Ovary (tissue), 3 donors: ENCODE results near the gene SHC1.
"Not testable (repeated sequence)": the region's sequence is repeated elsewhere in the genome, so short reads cannot be mapped to it uniquely, and the experiment has no call there.

Experiments used
- CTCF ChIP-seq, 3 donors: fragments of 450-650 bp in 2 of 3; fragments of 200-600 bp in 1 of 3; IDR thresholded peaks; one replicate each; pipeline versions ENCODE4 v1.5.1 to v1.8.0; 2016 to 2022; ENCODE audit warnings: antibody characterized with exemption in 3 of 3, mild to moderate bottlenecking in 1 of 3
- POLR2A ChIP-seq: fragments of 450-650 bp; IDR thresholded peaks from one replicate; pipeline ENCODE4 v1.6.1; 2017; ENCODE audit warnings: antibody characterized with exemption, mild to moderate bottlenecking, moderate library complexity
- donor health status: DM: no; HTN: no; CAD: no.

DNA sequence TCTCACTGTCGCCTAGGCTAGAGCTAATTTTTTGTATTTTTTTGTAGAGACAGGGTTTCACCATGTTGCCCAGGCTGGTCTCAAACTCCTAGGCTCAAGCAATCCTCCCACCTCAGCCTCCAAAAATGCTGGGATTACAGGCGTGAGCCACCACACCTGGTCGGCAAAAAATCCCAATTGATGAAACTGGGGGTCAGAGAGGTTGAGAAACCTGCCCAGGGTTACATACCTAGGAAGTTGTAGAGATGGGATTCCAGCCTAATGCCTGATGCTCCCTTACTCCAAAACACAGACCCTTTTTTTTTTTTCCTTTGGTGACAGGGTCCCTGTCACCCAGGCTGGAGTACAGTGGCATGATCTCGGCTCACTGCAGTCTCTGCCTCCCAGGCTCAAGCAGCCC, 16.2 kb upstream of the SHC1 start:
- TF ChIP-seq POLR2A; CTCF (IDR thresholded peaks at IDR 0.05): not testable (repeated sequence)
